NCI-H2107 treated with DMSO at 0.1 percent for 48 hours (cell line): ENCODE measurements around the gene GSK3A.

Experiments
- DNase-seq: peaks from one replicate; lab custom pipeline; 2025; ENCODE audit not compliant: unreplicated experiment; lab: John Stamatoyannopoulos, UW

Gene GSK3A

GRCh38 chr19:42242512-42243409, at the start of gene GSK3A:
Gene GSK3A (minus strand): TSS chr19:42242602. CDS start chr19:42242465, 137 bp downstream.
- DNase-seq = peak; percentile 100

- DNase-seq = no peak
These were observed 49.0 kb upstream of the GSK3A start for GRCh38 chr19:42291435-42291810.

DNA sequence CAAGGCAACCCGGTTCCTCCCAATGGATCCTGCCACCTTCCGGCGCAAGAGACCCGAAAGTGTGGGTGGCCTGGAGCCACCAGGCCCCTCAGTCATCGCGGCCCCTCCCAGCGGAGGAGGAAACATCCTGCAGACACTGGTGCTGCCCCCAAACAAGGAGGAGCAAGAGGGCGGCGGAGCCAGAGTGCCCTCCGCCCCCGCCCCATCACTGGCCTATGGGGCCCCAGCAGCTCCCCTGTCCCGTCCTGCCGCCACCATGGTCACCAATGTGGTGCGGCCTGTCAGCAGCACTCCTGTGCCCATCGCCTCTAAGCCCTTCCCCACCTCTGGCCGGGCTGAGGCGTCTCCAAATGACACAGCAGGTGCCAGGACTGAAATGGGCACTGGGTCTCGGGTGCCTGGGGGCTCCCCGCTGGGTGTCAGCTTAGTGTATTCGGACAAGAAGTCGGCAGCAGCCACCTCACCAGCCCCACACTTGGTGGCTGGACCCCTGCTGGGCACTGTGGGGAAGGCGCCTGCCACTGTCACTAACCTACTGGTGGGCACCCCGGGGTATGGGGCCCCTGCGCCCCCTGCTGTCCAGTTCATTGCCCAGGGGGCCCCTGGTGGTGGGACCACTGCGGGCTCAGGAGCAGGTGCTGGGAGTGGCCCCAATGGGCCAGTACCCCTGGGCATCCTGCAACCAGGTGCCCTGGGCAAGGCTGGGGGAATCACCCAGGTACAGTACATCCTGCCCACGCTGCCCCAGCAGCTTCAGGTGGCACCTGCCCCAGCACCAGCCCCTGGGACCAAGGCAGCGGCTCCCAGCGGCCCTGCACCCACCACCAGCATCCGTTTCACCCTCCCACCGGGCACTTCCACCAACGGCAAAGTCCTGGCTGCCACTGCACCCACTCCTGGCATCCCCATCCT, 48.4 kb upstream of the GSK3A start:
- no peak for DNase-seq

DNA sequence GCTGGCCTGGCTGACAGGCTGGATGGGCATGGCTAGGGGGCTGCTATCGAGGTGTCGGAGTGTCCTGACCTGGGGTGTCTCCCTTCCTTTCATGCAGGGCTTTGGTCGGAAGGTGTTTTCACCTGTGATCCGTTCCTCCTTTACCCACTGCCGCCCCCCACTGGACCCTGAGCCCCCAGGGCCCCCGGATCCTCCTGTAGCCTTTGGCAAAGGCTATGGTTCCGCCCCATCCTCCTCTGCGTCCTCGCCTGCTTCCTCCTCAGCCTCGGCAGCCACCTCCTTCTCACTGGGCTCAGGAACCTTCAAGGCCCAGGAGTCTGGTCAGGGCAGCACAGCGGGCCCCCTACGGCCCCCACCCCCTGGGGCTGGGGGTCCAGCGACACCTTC, 47.7 kb upstream of the GSK3A start:
- DNase-seq = no peak

- no peak for DNase-seq
These were observed 47.2 kb upstream of the GSK3A start for GRCh38 chr19:42289556-42290041.

DNA sequence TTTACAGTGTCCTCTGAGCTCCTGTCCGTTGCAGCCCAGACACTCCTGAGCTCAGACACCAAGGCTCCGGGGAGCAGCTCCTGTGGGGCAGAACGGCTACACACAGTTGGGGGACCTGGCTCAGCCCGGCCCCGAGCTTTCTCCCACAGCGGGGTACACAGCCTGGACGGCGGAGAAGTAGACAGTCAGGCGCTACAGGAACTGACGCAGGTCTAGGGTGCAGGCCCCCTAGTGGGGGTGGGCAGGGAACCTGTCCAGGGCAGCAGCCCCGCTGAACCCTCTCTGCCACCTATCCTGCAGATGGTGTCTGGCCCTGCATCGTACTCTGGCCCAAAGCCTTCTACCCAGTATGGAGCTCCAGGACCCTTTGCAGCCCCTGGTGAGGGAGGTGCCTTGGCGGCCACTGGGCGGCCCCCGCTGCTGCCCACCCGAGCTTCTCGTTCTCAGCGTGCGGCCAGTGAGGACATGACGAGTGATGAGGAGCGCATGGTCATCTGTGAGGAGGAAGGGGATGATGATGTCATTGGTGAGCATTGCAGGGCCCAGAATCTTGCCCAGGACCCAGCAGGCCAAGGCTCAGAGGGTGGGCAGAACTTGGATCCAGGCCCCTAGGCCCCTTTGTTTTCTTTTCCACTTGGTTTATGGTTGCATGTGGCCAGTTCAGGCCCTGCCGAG, 46.6 kb upstream of the GSK3A start:
- DNase-seq = no peak

- no peak for DNase-seq
These were observed 46.0 kb upstream of the GSK3A start for GRCh38 chr19:42288387-42288786.

- DNase-seq = no peak
These were observed 45.4 kb upstream of the GSK3A start for GRCh38 chr19:42287827-42288107.

GRCh38 chr19:42287017-42287826, 44.8 kb upstream of the GSK3A start:
- DNase-seq = no peak

- DNase-seq = no peak
These were observed 44.1 kb upstream of the GSK3A start for GRCh38 chr19:42286349-42287016.

GRCh38 chr19:42285988-42286348, 43.6 kb upstream of the GSK3A start:
- no peak for DNase-seq

GRCh38 chr19:42285541-42285941, 43.1 kb upstream of the GSK3A start:
- DNase-seq = no peak

DNA sequence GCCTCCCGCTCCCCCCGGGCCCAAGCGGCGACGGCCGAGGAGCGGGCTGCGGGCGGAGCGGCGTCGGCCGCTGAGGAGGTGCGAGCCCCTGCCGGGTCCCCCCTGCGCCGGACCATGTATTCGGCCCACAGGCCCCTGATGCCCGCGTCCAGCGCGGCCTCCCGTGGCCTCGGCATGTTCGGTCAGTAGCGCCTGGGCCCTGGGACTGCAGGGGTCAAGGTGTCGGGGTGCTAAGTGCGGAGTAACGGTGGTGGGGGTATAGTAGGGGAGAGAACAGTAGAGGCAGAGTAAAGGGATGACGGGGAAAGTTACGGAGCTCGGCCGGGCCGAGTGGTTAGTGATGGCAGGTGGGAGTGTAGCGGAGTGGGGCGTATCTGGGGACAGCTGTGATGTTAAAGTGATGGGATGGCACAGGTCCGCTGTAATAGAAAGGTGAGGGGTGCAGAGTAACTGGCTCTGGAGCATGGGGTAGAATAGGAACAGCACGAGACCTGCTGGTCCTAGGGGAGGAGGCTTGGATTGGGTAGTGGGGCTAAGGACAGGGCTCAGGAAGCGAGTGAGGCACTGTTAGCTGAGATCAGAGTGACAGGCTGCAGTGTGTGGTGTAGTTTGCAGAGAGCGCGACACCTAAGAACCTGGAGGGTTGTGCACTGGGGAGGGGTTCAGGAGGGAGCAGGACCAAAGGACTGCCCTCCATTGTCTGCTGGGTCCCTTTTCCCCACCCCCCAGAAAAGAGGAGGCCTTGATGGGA, 42.4 kb upstream of the GSK3A start:
- peak; percentile 11 for DNase-seq

GRCh38 chr19:42284066-42284501, 41.7 kb upstream of the GSK3A start:
- no peak for DNase-seq

DNA sequence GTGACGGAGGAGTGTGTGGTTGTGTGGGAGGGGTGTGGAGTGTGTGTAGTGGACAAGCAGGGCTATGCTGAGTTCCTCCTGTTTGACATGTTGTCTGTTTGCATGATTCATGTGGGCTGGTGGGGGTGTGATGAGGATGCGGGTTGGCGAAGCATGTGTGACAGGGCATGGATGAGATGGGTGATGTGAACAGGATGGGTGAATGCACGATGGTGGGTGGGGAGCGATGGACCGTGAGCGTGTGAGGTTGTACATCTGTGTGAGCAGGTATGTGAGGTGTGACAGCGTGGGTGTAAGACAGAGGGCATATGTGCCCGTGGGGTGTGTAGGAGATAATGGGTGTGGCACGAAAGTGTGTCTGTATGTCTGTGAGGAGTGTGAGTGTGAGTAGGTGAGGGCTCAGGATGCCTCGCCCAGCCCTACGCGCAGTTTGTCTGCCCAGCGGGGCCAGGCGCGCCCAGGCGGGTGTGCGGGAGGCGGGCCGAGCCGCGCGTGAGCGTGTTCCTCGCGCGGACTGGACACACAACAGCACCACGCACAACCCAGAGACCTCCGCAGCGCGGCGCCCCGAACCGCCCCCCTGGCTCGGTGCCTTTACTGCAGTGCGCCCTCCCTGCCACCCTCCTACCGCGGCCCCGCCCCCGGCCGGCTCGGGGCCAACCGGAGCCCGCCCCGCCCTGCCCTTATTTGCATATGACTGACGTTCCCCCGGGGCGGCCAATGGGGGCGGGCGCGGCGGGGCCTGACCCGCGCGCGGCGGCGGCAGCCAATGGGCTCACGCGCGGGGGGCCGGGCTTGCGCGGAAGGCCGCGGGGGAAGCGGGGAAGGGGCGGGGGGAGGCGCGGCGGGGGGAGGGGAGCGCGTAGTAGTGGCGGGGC, 41.0 kb upstream of the GSK3A start:
- DNase-seq = peak; percentile 72

- no peak for DNase-seq
These were observed 40.4 kb upstream of the GSK3A start for GRCh38 chr19:42282819-42283187.

GRCh38 chr19:42281827-42282762, 39.7 kb upstream of the GSK3A start:
- DNase-seq = no peak
